ENCODE measurements around the gene USP8. TPM values are rescaled to one million over a fixed set of nuclear protein-coding genes. Genes with fewer than 3 reads are reported as not detected.
A peak's percentile ranks its signal among the peaks of the same experiment; 100 is the strongest.
"Not testable (repeated sequence)": the region's sequence is repeated elsewhere in the genome, so short reads cannot be mapped to it uniquely, and the experiment has no call there.

The USP8 gene
- total RNA-seq, 4 donors from 2014 or later = 32.8 to 62.7 (median 39.0) TPM

GRCh38 chr15:50416890-50417289 is 7.3 kb upstream of the USP8 start:
- no peaks in the 10 kb centered on the region for H3K9me3 ChIP-seq
- H3K36me3 ChIP-seq = no peaks in the 10 kb centered on the region
- H3K4me1 ChIP-seq = no peaks in the 10 kb centered on the region
- no peak for TF ChIP-seq POLR2A (IDR thresholded peaks at IDR 0.05)
- no peak for TF ChIP-seq POLR2AphosphoS5 (IDR thresholded peaks at IDR 0.05)
- TF ChIP-seq CTCF (IDR thresholded peaks at IDR 0.05) = no peak
- no peak for TF ChIP-seq EP300 (IDR thresholded peaks at IDR 0.05)
- WGBS = 78% methylated on average over 1 of the region's 1 CpG
- H3K27ac ChIP-seq = no peak overlapping the region
- no peak for DNase-seq (ENCODE audit: low spot score in 2 of 2)
- H3K27me3 ChIP-seq = no peaks in the 10 kb centered on the region
- no peak overlapping the region for H3K4me3 ChIP-seq

- Histone ChIP-seq H3K9me3 (no peaks in the 10 kb centered on the region), H3K27ac (no peak overlapping the region), H3K4me1 (no peaks in the 10 kb centered on the region), H3K36me3 (no peaks in the 10 kb centered on the region), H3K4me3 (no peak overlapping the region), H3K27me3 (no peaks in the 10 kb centered on the region)
- WGBS = 89% methylated on average over 8 of the region's 9 CpGs
- DNase-seq (ENCODE audit: low spot score in 2 of 2) = no peak
- no peak for TF ChIP-seq EP300 (IDR thresholded peaks at IDR 0.05)
- TF ChIP-seq POLR2AphosphoS5 (IDR thresholded peaks at IDR 0.05) = no peak
- TF ChIP-seq POLR2A (IDR thresholded peaks at IDR 0.05) = no peak
- no peak for TF ChIP-seq CTCF (IDR thresholded peaks at IDR 0.05)
Observed at GRCh38 chr15:50418041-50418583, 6.1 kb upstream of the USP8 start.

- peak overlapping the region; percentile 77 for H3K4me3 ChIP-seq
- H3K36me3 ChIP-seq = no peaks in the 10 kb centered on the region
- H3K27me3 ChIP-seq = no peaks in the 10 kb centered on the region
- TF ChIP-seq CTCF (IDR thresholded peaks at IDR 0.05) = no peak
- no peak for TF ChIP-seq POLR2AphosphoS5 (IDR thresholded peaks at IDR 0.05)
- no peak for TF ChIP-seq POLR2A (IDR thresholded peaks at IDR 0.05)
- TF ChIP-seq EP300 (IDR thresholded peaks at IDR 0.05) = no peak
- 15% methylated on average over 5 of the region's 5 CpGs for WGBS
- peaks cover 37% of the 10 kb centered on the region for H3K4me1 ChIP-seq
- H3K27ac ChIP-seq = no peak overlapping the region
- DNase-seq (ENCODE audit: low spot score in 2 of 2) = no peak
- H3K9me3 ChIP-seq = no peaks in the 10 kb centered on the region
Observed at GRCh38 chr15:50425219-50425618, 1.0 kb downstream of the USP8 start.

- H3K36me3 ChIP-seq; H3K27me3 ChIP-seq; DNase-seq (ENCODE audit: low spot score in 2 of 2); H3K27ac ChIP-seq; H3K9me3 ChIP-seq: not testable (repeated sequence)
- Histone ChIP-seq H3K4me1 (peaks cover 39% of the 10 kb centered on the region), H3K4me3 (peak overlapping the region; percentile 77)
- WGBS = 88% methylated on average over 17 of the region's 17 CpGs
Observed at GRCh38 chr15:50425678-50426246, 1.6 kb downstream of the USP8 start.

- Histone ChIP-seq H3K27ac (no peak overlapping the region), H3K27me3 (no peaks in the 10 kb centered on the region), H3K4me1 (peaks cover 39% of the 10 kb centered on the region)
Observed at GRCh38 chr15:50426428-50426827, 2.2 kb downstream of the USP8 start.

More at GRCh38 chr15:50426428-50426827, 2.2 kb downstream of the USP8 start:
- Histone ChIP-seq H3K4me3 (no peak overlapping the region), H3K9me3 (no peaks in the 10 kb centered on the region), H3K36me3 (no peaks in the 10 kb centered on the region)
- no peak for DNase-seq (ENCODE audit: low spot score in 2 of 2)
- no peak for TF ChIP-seq POLR2A (IDR thresholded peaks at IDR 0.05)
- TF ChIP-seq CTCF (IDR thresholded peaks at IDR 0.05) = no peak
- no peak for TF ChIP-seq EP300 (IDR thresholded peaks at IDR 0.05)
- no peak for TF ChIP-seq POLR2AphosphoS5 (IDR thresholded peaks at IDR 0.05)
- 95% methylated on average over 9 of the region's 9 CpGs for WGBS
